HCT116 (cell line): ENCODE measurements around the gene AKT3. TPM values are rescaled to one million over a fixed set of nuclear protein-coding genes. Genes with fewer than 3 reads are reported as not detected.

ENCODE experiments used
- ATAC-seq: fragments of 200-7000 bp; cut with Tn5 transposase; 2 replicates; pipeline ENCODE4 v1.9.1; 2020; ENCODE audit warnings: mild to moderate bottlenecking, moderate library complexity
- BruUV-seq: library from RNA; stranded (reverse); fragments of 400-500 nt; replicated peaks from 2 replicates; lab custom pipeline; 2021; lab: Mats Ljungman, UMichigan
- CTCF ChIA-PET: fragments of 300-600 bp; sonication (Branson Sonifier 250); formaldehyde crosslinking; loops from one replicate; lab custom pipeline; 2021; ENCODE audit warnings: antibody characterized with exemption; lab: Charles Lee
- POLR2A ChIA-PET: fragments of 300-600, 350-600 bp; sonication (Branson Sonifier 250); formaldehyde crosslinking; loops from one replicate; lab custom pipeline; 2021; ENCODE audit warnings: antibody characterized with exemption; lab: Charles Lee
- RAD21 ChIA-PET, 2 experiments: fragments of 300-600 bp; sonication (Branson Sonifier 250); formaldehyde crosslinking; loops; one replicate each; lab custom pipeline; 2023; ENCODE audit warnings: low total read pairs in 2 of 2; ENCODE audit not compliant: uncharacterized antibody in 2 of 2, unreplicated experiment in 2 of 2, low non-redundant PET in 1 of 2; lab: Charles Lee
- DNase-seq: peaks from one replicate; pipeline ENCODE4 v3.0.0-alpha.2; 2010; ENCODE audit warnings: low read depth, low spot score
- H2AFZ ChIP-seq: fragments of 200-600 bp; shearing (Covaris generic), sonication (generic); 2 replicates; pipeline ENCODE4 v1.6.1; 2017; ENCODE audit warnings: low read depth, mixed run types, mixed read lengths, antibody characterized with exemption, low read length; ENCODE audit not compliant: poor library complexity, severe bottlenecking
- H3K27ac ChIP-seq: 2 replicates; pipeline ENCODE4 v1.5.1; 2012; ENCODE audit warnings: low read depth, low read length
- H3K27me3 ChIP-seq: fragments of 200-600 bp; sonication (generic); 2 replicates; pipeline ENCODE4 v1.6.1; 2016; ENCODE audit warnings: mixed run types, low read length, mixed read lengths; ENCODE audit not compliant: insufficient read depth
- H3K36me3 ChIP-seq, 2 experiments: fragments of 200-500 bp in 1 of 2; fragments of 200-600 bp in 1 of 2; sonication (Bioruptor generic) in 1 of 2; sonication (generic) in 1 of 2; 2 replicates each; pipeline versions ENCODE4 v1.5.1 to v1.6.1; 2014 to 2016; ENCODE audit warnings: low read length in 2 of 2, inconsistent platforms in 1 of 2, mixed read lengths in 1 of 2, mixed run types in 1 of 2; ENCODE audit not compliant: insufficient read depth in 2 of 2, control insufficient read depth in 1 of 2
- H3K4me1 ChIP-seq, 2 experiments: fragments of 200-600 bp in 1 of 2; sonication (generic) in 1 of 2; 2 replicates each; pipeline versions ENCODE4 v1.5.1 to v1.6.1; 2012 to 2017; ENCODE audit warnings: low read length in 2 of 2, inconsistent platforms in 1 of 2, mild to moderate bottlenecking in 1 of 2, mixed read lengths in 1 of 2, mixed run types in 1 of 2, moderate library complexity in 1 of 2; ENCODE audit not compliant: insufficient read depth in 2 of 2, control insufficient read depth in 1 of 2
- H3K4me2 ChIP-seq: fragments of 200-600 bp; sonication (generic); 2 replicates; pipeline ENCODE4 v1.6.1; 2017; ENCODE audit warnings: mixed run types, low read length, mixed read lengths
- H3K4me3 ChIP-seq, 2 experiments: fragments of 200-600 bp in 1 of 2; sonication (generic) in 1 of 2; replicated peaks in 1 of 2; 2 replicates each; pipeline ENCODE4 v1.5.1; 2011 to 2016; ENCODE audit warnings: low read length in 2 of 2, control low read depth in 1 of 2, low read depth in 1 of 2, mild to moderate bottlenecking in 1 of 2, mixed read lengths in 1 of 2, mixed run types in 1 of 2
- H3K79me2 ChIP-seq: fragments of 200-600 bp; sonication (generic); 2 replicates; pipeline ENCODE4 v1.6.1; 2017; ENCODE audit warnings: mild to moderate bottlenecking, mixed run types, low read length, moderate library complexity, mixed read lengths; ENCODE audit not compliant: insufficient read depth
- H3K9ac ChIP-seq: fragments of 200-600 bp; sonication (generic); 2 replicates; pipeline ENCODE4 v1.6.1; 2016; ENCODE audit warnings: low read length, mixed read lengths
- H3K9me2 ChIP-seq: fragments of 200-600 bp; sonication (generic), shearing (Covaris generic); 2 replicates; pipeline ENCODE4 v1.6.1; 2017; ENCODE audit warnings: mixed run types, mild to moderate bottlenecking, moderate library complexity; ENCODE audit not compliant: insufficient read depth
- H3K9me3 ChIP-seq, 2 experiments: fragments of 200-500 bp in 1 of 2; fragments of 200-600 bp in 1 of 2; sonication (Bioruptor generic) in 1 of 2; sonication (generic) in 1 of 2; 2 replicates each; pipeline ENCODE4 v1.6.1; 2014 to 2017; ENCODE audit warnings: low read length in 2 of 2, mixed read lengths in 2 of 2, inconsistent platforms in 1 of 2, low read depth in 1 of 2, mild to moderate bottlenecking in 1 of 2, mixed run types in 1 of 2, moderate library complexity in 1 of 2; ENCODE audit not compliant: control insufficient read depth in 1 of 2, insufficient read depth in 1 of 2
- H4K20me1 ChIP-seq: fragments of 200-600 bp; sonication (generic), shearing (Covaris generic); 2 replicates; pipeline ENCODE4 v1.6.1; 2017; ENCODE audit warnings: mixed run types, mild to moderate bottlenecking, moderate library complexity; ENCODE audit not compliant: insufficient read depth
- CBX3 ChIP-seq: IDR thresholded peaks from 2 replicates; pipeline ENCODE4 v1.6.1; 2012; ENCODE audit warnings: low read depth
- EGR1 ChIP-seq: IDR thresholded peaks from 2 replicates; pipeline ENCODE4 v1.6.1; 2012; ENCODE audit warnings: low read depth
- ELF1 ChIP-seq: IDR thresholded peaks from 2 replicates; pipeline ENCODE4 v1.6.1; 2012; ENCODE audit warnings: low read depth, borderline replicate concordance
- EZH2 ChIP-seq: fragments of 200-600 bp; sonication (generic); IDR thresholded peaks from 2 replicates; pipeline ENCODE4 v1.6.1; 2017; ENCODE audit warnings: antibody characterized with exemption, mixed run types
- JUND ChIP-seq: IDR thresholded peaks from 2 replicates; pipeline ENCODE4 v1.6.1; 2012
- POLR2A ChIP-seq: IDR thresholded peaks from 2 replicates; pipeline ENCODE4 v1.7.0; 2011; ENCODE audit warnings: borderline replicate concordance; ENCODE audit not compliant: insufficient read depth, insufficient read length; ENCODE audit errors: extremely low read depth
- POLR2AphosphoS5 ChIP-seq: IDR thresholded peaks from 2 replicates; pipeline ENCODE4 v1.6.1; 2011; ENCODE audit warnings: mild to moderate bottlenecking, low read depth, low read length, moderate library complexity
- RAD21 ChIP-seq: IDR thresholded peaks from 2 replicates; pipeline ENCODE4 v1.6.1; 2012; ENCODE audit warnings: low read depth, mild to moderate bottlenecking
- SIN3A ChIP-seq: IDR thresholded peaks from 2 replicates; pipeline ENCODE4 v1.6.1; 2012; ENCODE audit warnings: low read depth
- YY1 ChIP-seq: IDR thresholded peaks from 2 replicates; pipeline ENCODE4 v1.6.1; 2011; ENCODE audit warnings: low read length, low read depth, moderate library complexity, mild to moderate bottlenecking; ENCODE audit not compliant: insufficient replicate concordance; ENCODE audit errors: extremely low read depth
- ZNF274 ChIP-seq: fragments of 200-500 bp; sonication (Bioruptor generic); IDR thresholded peaks from 2 replicates; pipeline ENCODE4 v1.6.1; 2014; ENCODE audit warnings: mild to moderate bottlenecking, low read depth, low read length, inconsistent platforms
- intact Hi-C: fragments of 100-400 bp; cut with micrococcal nuclease; formaldehyde crosslinking; loops from 2 replicates; pipeline ENCODE4 v1.10.0; 2022
- total RNA-seq: library from RNA; stranded (reverse); gene quantifications from one replicate; pipeline ENCODE4 v1.2.1, GENCODE V29; 2021; ENCODE audit not compliant: unreplicated experiment
- TF ChIP-seq, protein P1 (sequence below): IDR thresholded peaks from 2 replicates; pipeline ENCODE4 v1.6.1; 2012; ENCODE audit warnings: low read depth
- TF ChIP-seq, protein P2 (sequence below): IDR thresholded peaks from 2 replicates; pipeline ENCODE4 v1.6.1; 2012
- TF ChIP-seq, protein P3 (sequence below): IDR thresholded peaks from 2 replicates; pipeline ENCODE4 v1.6.1; 2012

AKT3 gene
- total RNA-seq, 1 experiment from 2014 or later: 0.49 TPM

DNA sequence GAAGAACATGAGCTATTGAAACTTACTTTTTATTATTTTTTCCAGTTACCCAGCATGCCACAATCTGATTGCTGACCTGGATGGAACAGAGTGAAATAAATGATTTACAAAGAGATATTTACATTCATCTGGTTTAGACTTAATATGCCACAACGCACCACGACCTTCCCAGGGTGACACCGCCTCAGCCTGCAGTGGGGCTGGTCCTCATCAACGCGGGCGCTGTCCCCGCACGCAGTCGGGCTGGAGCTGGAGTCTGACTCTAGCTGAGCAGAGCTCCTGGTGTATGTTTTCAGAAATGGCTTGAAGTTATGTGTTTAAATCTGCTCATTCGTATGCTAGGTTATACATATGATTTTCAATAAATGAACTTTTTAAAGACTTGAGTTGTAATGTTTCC, 350.3 kb downstream of the AKT3 start:
- Histone ChIP-seq H3K27me3 (no peaks in the 10 kb centered on the region), H3K36me3 (no peaks in the 10 kb centered on the region; a peak in 1 of 4 replicates), H3K79me2 (no peaks in the 10 kb centered on the region), H3K9me2 (no peaks in the 10 kb centered on the region), H3K9ac (no peak overlapping the region), H4K20me1 (no peaks in the 10 kb centered on the region), H3K9me3 (no peaks in the 10 kb centered on the region), H3K4me2 (no peak overlapping the region), H3K4me1 (no peaks in the 10 kb centered on the region), H3K27ac (no peak overlapping the region), H2AFZ (no peak overlapping the region), H3K4me3 (no peak overlapping the region)
- CTCF ChIA-PET: no interaction called here
- TF ChIP-seq ZNF274 (no peak), EGR1 (no peak), POLR2A (no peak), SIN3A (no peak), CBX3 (no peak), ELF1 (no peak), JUND (no peak), EZH2 (no peak), YY1 (no peak), POLR2AphosphoS5 (no peak), RAD21 (no peak)
- TF ChIP-seq, protein P1, sequence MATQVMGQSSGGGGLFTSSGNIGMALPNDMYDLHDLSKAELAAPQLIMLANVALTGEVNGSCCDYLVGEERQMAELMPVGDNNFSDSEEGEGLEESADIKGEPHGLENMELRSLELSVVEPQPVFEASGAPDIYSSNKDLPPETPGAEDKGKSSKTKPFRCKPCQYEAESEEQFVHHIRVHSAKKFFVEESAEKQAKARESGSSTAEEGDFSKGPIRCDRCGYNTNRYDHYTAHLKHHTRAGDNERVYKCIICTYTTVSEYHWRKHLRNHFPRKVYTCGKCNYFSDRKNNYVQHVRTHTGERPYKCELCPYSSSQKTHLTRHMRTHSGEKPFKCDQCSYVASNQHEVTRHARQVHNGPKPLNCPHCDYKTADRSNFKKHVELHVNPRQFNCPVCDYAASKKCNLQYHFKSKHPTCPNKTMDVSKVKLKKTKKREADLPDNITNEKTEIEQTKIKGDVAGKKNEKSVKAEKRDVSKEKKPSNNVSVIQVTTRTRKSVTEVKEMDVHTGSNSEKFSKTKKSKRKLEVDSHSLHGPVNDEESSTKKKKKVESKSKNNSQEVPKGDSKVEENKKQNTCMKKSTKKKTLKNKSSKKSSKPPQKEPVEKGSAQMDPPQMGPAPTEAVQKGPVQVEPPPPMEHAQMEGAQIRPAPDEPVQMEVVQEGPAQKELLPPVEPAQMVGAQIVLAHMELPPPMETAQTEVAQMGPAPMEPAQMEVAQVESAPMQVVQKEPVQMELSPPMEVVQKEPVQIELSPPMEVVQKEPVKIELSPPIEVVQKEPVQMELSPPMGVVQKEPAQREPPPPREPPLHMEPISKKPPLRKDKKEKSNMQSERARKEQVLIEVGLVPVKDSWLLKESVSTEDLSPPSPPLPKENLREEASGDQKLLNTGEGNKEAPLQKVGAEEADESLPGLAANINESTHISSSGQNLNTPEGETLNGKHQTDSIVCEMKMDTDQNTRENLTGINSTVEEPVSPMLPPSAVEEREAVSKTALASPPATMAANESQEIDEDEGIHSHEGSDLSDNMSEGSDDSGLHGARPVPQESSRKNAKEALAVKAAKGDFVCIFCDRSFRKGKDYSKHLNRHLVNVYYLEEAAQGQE: no peak
- TF ChIP-seq, protein P2, sequence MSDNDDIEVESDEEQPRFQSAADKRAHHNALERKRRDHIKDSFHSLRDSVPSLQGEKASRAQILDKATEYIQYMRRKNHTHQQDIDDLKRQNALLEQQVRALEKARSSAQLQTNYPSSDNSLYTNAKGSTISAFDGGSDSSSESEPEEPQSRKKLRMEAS: no peak
- TF ChIP-seq, protein P3, sequence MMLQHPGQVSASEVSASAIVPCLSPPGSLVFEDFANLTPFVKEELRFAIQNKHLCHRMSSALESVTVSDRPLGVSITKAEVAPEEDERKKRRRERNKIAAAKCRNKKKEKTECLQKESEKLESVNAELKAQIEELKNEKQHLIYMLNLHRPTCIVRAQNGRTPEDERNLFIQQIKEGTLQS: no peak
- POLR2A ChIA-PET: no interaction called here
- RAD21 ChIA-PET: no interaction called here
- intact Hi-C loops: no loop called here
- ATAC-seq: no peak
- no peak for DNase-seq
- no TSS peak for BruUV-seq
